ENCODE data around the gene LRRN3. TPM values are rescaled to one million over a fixed set of nuclear protein-coding genes. Genes with fewer than 3 reads are reported as not detected.

Gene LRRN3
- total RNA-seq (2022) (not detected in 2 replicates), Bru-seq, nascent RNA (not detected), BruChase-seq, experiment 1, labeled RNA remaining after a 6-hour chase (not detected), BruChase-seq, experiment 2, labeled RNA remaining after a 2-hour chase (percentile 4 among the genes with signal in this experiment)
- long read RNA-seq, partial matches to known transcripts = 0 of 3 reads
- long read RNA-seq, other reads (novel, unspliced or antisense) = 3 of 3 reads

DNA sequence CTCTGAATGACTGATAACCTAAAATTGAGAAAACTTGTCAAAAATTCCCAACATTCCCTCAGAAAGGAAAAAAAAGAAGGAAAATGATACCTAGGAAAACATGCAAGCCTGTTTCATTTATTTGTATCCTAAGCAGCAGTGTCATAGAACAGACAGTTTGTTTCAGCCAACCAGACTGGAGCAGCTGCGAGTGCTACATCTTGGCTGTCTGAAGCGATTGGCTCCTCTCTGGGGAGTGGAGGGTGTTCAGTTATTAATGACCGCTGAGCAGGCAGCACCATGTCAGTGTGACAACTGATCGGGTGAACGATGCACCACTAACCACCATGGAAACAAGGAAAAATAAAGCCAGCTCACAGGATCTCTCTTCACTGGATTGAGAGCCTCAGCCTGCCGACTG, at the start of gene LRRN3:
TSS of gene LRRN3 (plus strand) at position 282 of the 400 bp plus-strand sequence. CDS start 31,646 bp downstream, outside the sequence.
- Mint-ChIP-seq H3K36me3 (ENCODE audit: insufficient read depth, unreplicated experiment) (no peaks in the 10 kb centered on the region), H3K4me3 (ENCODE audit: low read depth, unreplicated experiment) (no peak within 1 kb of the TSS), H3K27me3 (ENCODE audit: unreplicated experiment) (no peaks in the 10 kb centered on the region), H3K4me1 (ENCODE audit: low read depth, unreplicated experiment) (no peaks in the 10 kb centered on the region), H3K27ac (ENCODE audit: unreplicated experiment) (no peak within 1 kb of the TSS), H3K9me3 (ENCODE audit: low read depth, unreplicated experiment) (no peaks in the 10 kb centered on the region)
- CTCF ChIA-PET = no interaction called here
- TF ChIP-seq, protein P1, sequence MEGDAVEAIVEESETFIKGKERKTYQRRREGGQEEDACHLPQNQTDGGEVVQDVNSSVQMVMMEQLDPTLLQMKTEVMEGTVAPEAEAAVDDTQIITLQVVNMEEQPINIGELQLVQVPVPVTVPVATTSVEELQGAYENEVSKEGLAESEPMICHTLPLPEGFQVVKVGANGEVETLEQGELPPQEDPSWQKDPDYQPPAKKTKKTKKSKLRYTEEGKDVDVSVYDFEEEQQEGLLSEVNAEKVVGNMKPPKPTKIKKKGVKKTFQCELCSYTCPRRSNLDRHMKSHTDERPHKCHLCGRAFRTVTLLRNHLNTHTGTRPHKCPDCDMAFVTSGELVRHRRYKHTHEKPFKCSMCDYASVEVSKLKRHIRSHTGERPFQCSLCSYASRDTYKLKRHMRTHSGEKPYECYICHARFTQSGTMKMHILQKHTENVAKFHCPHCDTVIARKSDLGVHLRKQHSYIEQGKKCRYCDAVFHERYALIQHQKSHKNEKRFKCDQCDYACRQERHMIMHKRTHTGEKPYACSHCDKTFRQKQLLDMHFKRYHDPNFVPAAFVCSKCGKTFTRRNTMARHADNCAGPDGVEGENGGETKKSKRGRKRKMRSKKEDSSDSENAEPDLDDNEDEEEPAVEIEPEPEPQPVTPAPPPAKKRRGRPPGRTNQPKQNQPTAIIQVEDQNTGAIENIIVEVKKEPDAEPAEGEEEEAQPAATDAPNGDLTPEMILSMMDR (IDR thresholded peaks at IDR 0.05; ENCODE audit: unreplicated experiment) = no peak
- no peak for DNase-seq
- intact Hi-C loops (cut with micrococcal nuclease; ENCODE audit: unreplicated experiment) = loop anchor here (2.0 kb wide), 1 partner anchor 644 kb away; no protein-coding TSS in a partner anchor
- no TSS peak for BruUV-seq (replicated peaks)

- no peak for DNase-seq
- TF ChIP-seq, protein P1 (IDR thresholded peaks at IDR 0.05; ENCODE audit: unreplicated experiment) = no peak
- BruUV-seq (replicated peaks) = no TSS peak
- H3K9me3 Mint-ChIP-seq (ENCODE audit: low read depth, unreplicated experiment) = no peaks in the 10 kb centered on the region
- H3K27me3 Mint-ChIP-seq (ENCODE audit: unreplicated experiment) = no peaks in the 10 kb centered on the region
- no peaks in the 10 kb centered on the region for H3K36me3 Mint-ChIP-seq (ENCODE audit: insufficient read depth, unreplicated experiment)
- no peak overlapping the region for H3K4me3 Mint-ChIP-seq (ENCODE audit: low read depth, unreplicated experiment)
- H3K4me1 Mint-ChIP-seq (ENCODE audit: low read depth, unreplicated experiment) = peaks cover 9% of the 10 kb centered on the region
- intact Hi-C loops (cut with micrococcal nuclease; ENCODE audit: unreplicated experiment) = no loop called here
- no peak overlapping the region for H3K27ac Mint-ChIP-seq (ENCODE audit: unreplicated experiment)
- CTCF ChIA-PET = no interaction called here
Measured at GRCh38 chr7:111041577-111041976, 49.4 kb upstream of the LRRN3 start.

DNA sequence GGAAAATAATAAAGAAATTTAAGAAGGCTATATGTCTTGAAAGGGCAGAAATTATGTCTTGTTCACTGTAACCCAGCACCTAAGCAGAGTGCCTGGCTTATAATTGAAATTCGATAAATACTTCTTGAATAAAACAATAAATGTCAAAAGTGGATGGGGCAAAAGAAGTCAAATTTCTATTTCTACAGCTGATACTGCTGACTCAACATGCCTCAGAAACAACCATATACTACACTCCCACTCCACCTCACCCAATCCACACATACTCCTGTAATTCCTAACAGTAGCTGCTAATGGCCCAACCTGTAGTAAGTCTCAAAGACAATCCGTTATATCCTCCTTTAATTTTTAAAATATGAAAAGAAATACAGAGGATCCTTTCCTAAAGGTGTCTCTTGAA, 48.1 kb upstream of the LRRN3 start:
- no peak overlapping the region for H3K4me3 Mint-ChIP-seq (ENCODE audit: low read depth, unreplicated experiment)
- no TSS peak for BruUV-seq (replicated peaks)
- no peaks in the 10 kb centered on the region for H3K9me3 Mint-ChIP-seq (ENCODE audit: low read depth, unreplicated experiment)
- intact Hi-C loops (cut with micrococcal nuclease; ENCODE audit: unreplicated experiment) = loop anchor here (2.0 kb wide), 1 partner anchor 62 kb away; no protein-coding TSS in a partner anchor
- H3K36me3 Mint-ChIP-seq (ENCODE audit: insufficient read depth, unreplicated experiment) = no peaks in the 10 kb centered on the region
- CTCF ChIA-PET = no interaction called here
- TF ChIP-seq, protein P1 (IDR thresholded peaks at IDR 0.05; ENCODE audit: unreplicated experiment) = no peak
- peaks cover 9% of the 10 kb centered on the region for H3K4me1 Mint-ChIP-seq (ENCODE audit: low read depth, unreplicated experiment)
- no peak for DNase-seq
- H3K27me3 Mint-ChIP-seq (ENCODE audit: unreplicated experiment) = no peaks in the 10 kb centered on the region
- H3K27ac Mint-ChIP-seq (ENCODE audit: unreplicated experiment) = no peak overlapping the region

DNA sequence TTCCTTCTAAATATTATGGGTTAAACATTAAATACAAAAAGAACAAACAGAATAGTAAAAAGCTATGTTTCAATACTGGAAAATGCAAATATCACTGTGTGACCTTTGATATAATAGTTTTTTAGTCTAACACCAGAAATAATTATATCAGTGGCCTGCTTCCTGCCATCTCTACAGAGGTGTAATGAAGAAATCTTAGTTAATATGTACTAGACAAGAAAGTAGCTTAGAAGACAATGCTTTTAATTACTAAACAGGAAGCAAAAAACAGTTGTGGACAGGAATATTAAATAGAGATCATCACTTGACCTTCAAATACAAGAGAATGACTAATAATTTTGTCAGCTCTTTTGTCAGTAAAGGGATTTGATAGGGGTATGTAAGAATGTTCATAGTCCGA, 47.4 kb upstream of the LRRN3 start:
- CTCF ChIA-PET = no interaction called here
- Mint-ChIP-seq H3K27ac (ENCODE audit: unreplicated experiment) (no peak overlapping the region), H3K9me3 (ENCODE audit: low read depth, unreplicated experiment) (no peaks in the 10 kb centered on the region), H3K4me1 (ENCODE audit: low read depth, unreplicated experiment) (peaks cover 9% of the 10 kb centered on the region), H3K4me3 (ENCODE audit: low read depth, unreplicated experiment) (no peak overlapping the region), H3K27me3 (ENCODE audit: unreplicated experiment) (no peaks in the 10 kb centered on the region), H3K36me3 (ENCODE audit: insufficient read depth, unreplicated experiment) (no peaks in the 10 kb centered on the region)
- TF ChIP-seq, protein P1 (IDR thresholded peaks at IDR 0.05; ENCODE audit: unreplicated experiment) = no peak
- no TSS peak for BruUV-seq (replicated peaks)
- intact Hi-C loops (cut with micrococcal nuclease; ENCODE audit: unreplicated experiment) = loop anchor here (2.0 kb wide), 1 partner anchor 61 kb away; no protein-coding TSS in a partner anchor
- DNase-seq = no peak
